Measurements from ENCODE around the gene ZBTB33. TPM values are rescaled to one million over a fixed set of nuclear protein-coding genes. Genes with fewer than 3 reads are reported as not detected.
A peak's percentile ranks its signal among the peaks of the same experiment; 100 is the strongest.

The ZBTB33 gene
- total and polyA plus RNA-seq, 4 donors: 3.1 to 21.0 (median 8.0) TPM

GRCh38 chrX:120262859-120263708, 12.5 kb downstream of the ZBTB33 start:
- DNase-seq (no peak), ATAC-seq (ENCODE audit: insufficient read depth, low FRiP score) (no peak)
- WGBS, 2 donors: 55 to 75% methylated on average over 8 of the region's 8 CpGs
- Histone ChIP-seq H3K27ac (ENCODE audit: low read depth in 1 of 2, low read length in 1 of 2) (no peak overlapping the region), H3K9ac (ENCODE audit: insufficient read depth in 1 of 2, low read length in 2 of 2) (no peak overlapping the region), H3K4me1 (ENCODE audit: control insufficient read depth in 5 of 5, insufficient read depth in 5 of 5, low read length in 5 of 5) (no peaks in the 10 kb centered on the region), H3K4me3 (no peak overlapping the region), H3K36me3 (ENCODE audit: control insufficient read depth in 4 of 4, insufficient read depth in 4 of 4, low read length in 4 of 4) (no peaks in the 10 kb centered on the region), H3K27me3 (ENCODE audit: control insufficient read depth in 3 of 3, insufficient read depth in 3 of 3, low read length in 2 of 3) (peaks cover 0 to 5% (median 0%) of the 10 kb centered on the region in 3 donors), H3K9me3 (ENCODE audit: control insufficient read depth in 4 of 4, insufficient read depth in 3 of 4, low read length in 3 of 4) (no peaks in the 10 kb centered on the region)
- TF ChIP-seq CTCF (IDR thresholded peaks at IDR 0.05; ENCODE audit: control extremely low read depth, extremely low read depth): no peak

- DNase-seq (no peak), ATAC-seq (ENCODE audit: insufficient read depth, low FRiP score) (no peak)
- TF ChIP-seq CTCF (IDR thresholded peaks at IDR 0.05; ENCODE audit: control extremely low read depth, extremely low read depth): no peak
- H3K4me1 ChIP-seq (ENCODE audit: control insufficient read depth in 5 of 5, insufficient read depth in 5 of 5, low read length in 5 of 5): no peaks in the 10 kb centered on the region
- H3K27me3 ChIP-seq (ENCODE audit: control insufficient read depth in 3 of 3, insufficient read depth in 3 of 3, low read length in 2 of 3): peaks cover 0 to 3% (median 0%) of the 10 kb centered on the region in 3 donors
- no peak overlapping the region for H3K4me3 ChIP-seq
- H3K9me3 ChIP-seq (ENCODE audit: control insufficient read depth in 4 of 4, insufficient read depth in 3 of 4, low read length in 3 of 4): no peaks in the 10 kb centered on the region
- no peak overlapping the region for H3K27ac ChIP-seq (ENCODE audit: low read depth in 1 of 2, low read length in 1 of 2)
- no peak overlapping the region for H3K9ac ChIP-seq (ENCODE audit: insufficient read depth in 1 of 2, low read length in 2 of 2)
- no peaks in the 10 kb centered on the region for H3K36me3 ChIP-seq (ENCODE audit: control insufficient read depth in 4 of 4, insufficient read depth in 4 of 4, low read length in 4 of 4)
Measured at GRCh38 chrX:120264341-120264740, 13.7 kb downstream of the ZBTB33 start.

- DNase-seq: peak; percentile 28 to 58 (median 42)
- Histone ChIP-seq H3K36me3 (ENCODE audit: control insufficient read depth in 4 of 4, insufficient read depth in 4 of 4, low read length in 4 of 4) (no peaks in the 10 kb centered on the region), H3K9ac (ENCODE audit: insufficient read depth in 1 of 2, low read length in 2 of 2) (no peak overlapping the region), H3K4me3 (no peak overlapping the region), H3K9me3 (ENCODE audit: control insufficient read depth in 4 of 4, insufficient read depth in 3 of 4, low read length in 3 of 4) (peaks cover 0 to 3% (median 0%) of the 10 kb centered on the region in 4 donors), H3K4me1 (ENCODE audit: control insufficient read depth in 5 of 5, insufficient read depth in 5 of 5, low read length in 5 of 5) (peaks cover 0 to 3% (median 0%) of the 10 kb centered on the region in 5 donors), H3K27me3 (ENCODE audit: control insufficient read depth in 3 of 3, insufficient read depth in 3 of 3, low read length in 2 of 3) (no peaks in the 10 kb centered on the region), H3K27ac (ENCODE audit: low read depth in 1 of 2, low read length in 1 of 2) (no peak overlapping the region)
- no peak for TF ChIP-seq CTCF (IDR thresholded peaks at IDR 0.05; ENCODE audit: control extremely low read depth, extremely low read depth)
- 12 to 29% methylated on average over 1 of the region's 1 CpG for WGBS, 2 donors
- ATAC-seq (ENCODE audit: insufficient read depth, low FRiP score): peak; percentile 73
Measured at GRCh38 chrX:120269373-120270035, 18.9 kb downstream of the ZBTB33 start.
